Activated CD8-positive, alpha-beta T cell treated with anti-CD3 and anti-CD28 coated beads for 36 hours (primary cell): Measurements from ENCODE around the gene PES1. TPM values are rescaled to one million over a fixed set of nuclear protein-coding genes. Genes with fewer than 3 reads are reported as not detected.

Source experiments
- ATAC-seq: fragments of 200-7000 bp; cut with Tn5 transposase; one replicate; pipeline ENCODE4 v1.10.0; 2021; ENCODE audit warnings: mild to moderate bottlenecking, moderate library complexity
- CTCF ChIA-PET: fragments of 350-600 bp; sonication (Branson Sonifier 250); formaldehyde crosslinking; loops from one replicate; lab custom pipeline; 2021; ENCODE audit warnings: antibody characterized with exemption; lab: Charles Lee
- POLR2A ChIA-PET: fragments of 350-600 bp; sonication (Branson Sonifier 250); formaldehyde crosslinking; loops from one replicate; lab custom pipeline; 2021; ENCODE audit warnings: antibody characterized with exemption; lab: Charles Lee
- DNase-seq: peaks from one replicate; pipeline ENCODE4 v3.0.0-alpha.2; 2020
- H3K27ac Mint-ChIP-seq: one replicate; pipeline ENCODE4 v1.8.0; 2021; ENCODE audit warnings: mild to moderate bottlenecking, mixed read lengths
- H3K27me3 Mint-ChIP-seq: one replicate; pipeline ENCODE4 v1.8.0; 2021; ENCODE audit warnings: mixed read lengths
- H3K36me3 Mint-ChIP-seq: one replicate; pipeline ENCODE4 v1.8.0; 2021; ENCODE audit warnings: low read depth, mixed read lengths
- H3K4me1 Mint-ChIP-seq: one replicate; pipeline ENCODE4 v1.8.0; 2021; ENCODE audit warnings: low read depth, mixed read lengths
- H3K4me3 Mint-ChIP-seq: one replicate; pipeline ENCODE4 v1.8.0; 2021; ENCODE audit warnings: mild to moderate bottlenecking, moderate library complexity, mixed read lengths
- H3K9me3 Mint-ChIP-seq: one replicate; pipeline ENCODE4 v1.8.0; 2021; ENCODE audit warnings: mixed read lengths
- CTCF ChIP-seq: fragments of 200-600 bp; IDR thresholded peaks from one replicate; pipeline ENCODE4 v1.8.0; 2022; ENCODE audit warnings: antibody characterized with exemption, mild to moderate bottlenecking
- intact Hi-C: fragments of 100-400 bp; cut with micrococcal nuclease; formaldehyde crosslinking; loops from one replicate; pipeline ENCODE4 v1.10.0; 2022
- total RNA-seq, 2 experiments: library from RNA; stranded (reverse); gene quantifications; one replicate each; pipeline ENCODE4 v1.2.3, GENCODE V29; 2021

PES1 gene
- total RNA-seq, 2 experiments from 2014 or later: 123 to 131 TPM

GRCh38 chr22:30582788-30583545, 8.7 kb downstream of the PES1 start:
- Mint-ChIP-seq H3K27ac (no peak overlapping the region), H3K9me3 (no peaks in the 10 kb centered on the region), H3K4me3 (no peak overlapping the region), H3K36me3 (peaks cover 61% of the 10 kb centered on the region), H3K4me1 (no peaks in the 10 kb centered on the region), H3K27me3 (no peaks in the 10 kb centered on the region)
- ATAC-seq (no peak), DNase-seq (no peak)
- intact Hi-C loops: no loop called here
- ChIA-PET POLR2A (interaction anchor here (0.6 kb wide), 1 partner anchor 24 kb away, joined by 3 read pairs; the partner anchor contains the start of gene TCN2), CTCF (interaction anchor here (1.0 kb wide), 1 partner anchor 8 kb away, joined by 3 read pairs; no protein-coding TSS in a partner anchor)
- no peak for TF ChIP-seq CTCF

GRCh38 chr22:30582051-30582450, 9.7 kb downstream of the PES1 start:
- Mint-ChIP-seq H3K27me3 (no peaks in the 10 kb centered on the region), H3K9me3 (no peaks in the 10 kb centered on the region), H3K27ac (no peak overlapping the region), H3K4me3 (no peak overlapping the region), H3K36me3 (peaks cover 60% of the 10 kb centered on the region), H3K4me1 (no peaks in the 10 kb centered on the region)
- intact Hi-C loops: no loop called here
- no peak for ATAC-seq
- no peak for DNase-seq
- ChIA-PET POLR2A (interaction anchor here (0.6 kb wide), 1 partner anchor 25 kb away, joined by 3 read pairs; the partner anchor contains the start of gene TCN2), CTCF (interaction anchor here (1.0 kb wide), 1 partner anchor 9 kb away, joined by 3 read pairs; no protein-coding TSS in a partner anchor)
- TF ChIP-seq CTCF: no peak

- no peak overlapping the region for H3K4me3 Mint-ChIP-seq
- ATAC-seq: no peak
- POLR2A ChIA-PET: interaction anchor here (0.6 to 2.0 kb wide), 3 partner anchors 8 to 14 kb away, joined by 3 to 6 read pairs (median 3); no protein-coding TSS in a partner anchor
- no peaks in the 10 kb centered on the region for H3K27me3 Mint-ChIP-seq
- H3K27ac Mint-ChIP-seq: no peak overlapping the region
- H3K4me1 Mint-ChIP-seq: peaks cover 5% of the 10 kb centered on the region
- intact Hi-C loops: no loop called here
- CTCF ChIA-PET: no interaction called here
- TF ChIP-seq CTCF: no peak
- H3K36me3 Mint-ChIP-seq: peaks cover 59% of the 10 kb centered on the region
- no peaks in the 10 kb centered on the region for H3K9me3 Mint-ChIP-seq
- no peak for DNase-seq
Observed at GRCh38 chr22:30580896-30581295, 10.8 kb downstream of the PES1 start.

GRCh38 chr22:30578481-30578880, 13.2 kb downstream of the PES1 start:
- no peak overlapping the region for H3K27ac Mint-ChIP-seq
- H3K4me1 Mint-ChIP-seq: peaks cover 6% of the 10 kb centered on the region
- H3K4me3 Mint-ChIP-seq: no peak overlapping the region
- no peaks in the 10 kb centered on the region for H3K9me3 Mint-ChIP-seq
- no peaks in the 10 kb centered on the region for H3K27me3 Mint-ChIP-seq
- ChIA-PET CTCF (no interaction called here), POLR2A (no interaction called here)
- DNase-seq (no peak), ATAC-seq (no peak)
- TF ChIP-seq CTCF: no peak
- intact Hi-C loops: no loop called here
- H3K36me3 Mint-ChIP-seq: peaks cover 52% of the 10 kb centered on the region

- no peak overlapping the region for H3K27ac Mint-ChIP-seq
- no peaks in the 10 kb centered on the region for H3K9me3 Mint-ChIP-seq
- H3K4me1 Mint-ChIP-seq: peaks cover 6% of the 10 kb centered on the region
- TF ChIP-seq CTCF: no peak
- POLR2A ChIA-PET: interaction anchor here (0.9 kb wide), 1 partner anchor 12 kb away, joined by 3 read pairs; no protein-coding TSS in a partner anchor
- intact Hi-C loops: no loop called here
- H3K36me3 Mint-ChIP-seq: peaks cover 40% of the 10 kb centered on the region
- no peak overlapping the region for H3K4me3 Mint-ChIP-seq
- DNase-seq (no peak), ATAC-seq (no peak)
- CTCF ChIA-PET: no interaction called here
- no peaks in the 10 kb centered on the region for H3K27me3 Mint-ChIP-seq
Observed at GRCh38 chr22:30575859-30576258, 15.9 kb downstream of the PES1 start.
